GM18868 (cell line): ENCODE data around the gene TDRD12.

ENCODE experiments used
- ATAC-seq: cut with Tn5 transposase; IDR thresholded peaks from one replicate; pipeline ENCODE4 v1.9.1; 2021; ENCODE audit warnings: mild to moderate bottlenecking, moderate library complexity; ENCODE audit not compliant: unreplicated experiment

TDRD12 gene

GRCh38 chr19:32719611-32720059 is at the start of gene TDRD12:
TSS of gene TDRD12 (plus strand) at chr19:32719767. CDS start at chr19:32720073, 306 bp downstream.
- no peak for ATAC-seq

- no peak for ATAC-seq
Observed at GRCh38 chr19:32671883-32672593, 47.5 kb upstream of the TDRD12 start.

- no peak for ATAC-seq
Observed at GRCh38 chr19:32672841-32673240, 46.7 kb upstream of the TDRD12 start.

GRCh38 chr19:32673573-32673972 is 46.0 kb upstream of the TDRD12 start:
- ATAC-seq = no peak

GRCh38 chr19:32674153-32674930 is 45.2 kb upstream of the TDRD12 start:
- no peak for ATAC-seq

GRCh38 chr19:32674931-32675719 is 44.4 kb upstream of the TDRD12 start, which contains the start of gene ANKRD27:
TSS of gene ANKRD27 (minus strand) at chr19:32675180. CDS start at chr19:32659015, 16,165 bp downstream.
- ATAC-seq = peak; percentile 97

- peak; percentile 30 for ATAC-seq
Observed at GRCh38 chr19:32675720-32676185, 43.8 kb upstream of the TDRD12 start, which contains the start of gene RGS9BP. TSS of gene RGS9BP (plus strand) at chr19:32675848. CDS start at chr19:32676264, 416 bp downstream.

- ATAC-seq = no peak
Observed at GRCh38 chr19:32676186-32676894, 43.2 kb upstream of the TDRD12 start.

GRCh38 chr19:32676895-32677359 is 42.6 kb upstream of the TDRD12 start:
- no peak for ATAC-seq

GRCh38 chr19:32677657-32678056 is 41.9 kb upstream of the TDRD12 start:
- no peak for ATAC-seq

- ATAC-seq = no peak
Observed at GRCh38 chr19:32680986-32681385, 38.6 kb upstream of the TDRD12 start.

GRCh38 chr19:32682317-32682716 is 37.2 kb upstream of the TDRD12 start:
- no peak for ATAC-seq

- ATAC-seq = no peak
Observed at GRCh38 chr19:32686847-32687475, 32.6 kb upstream of the TDRD12 start.

GRCh38 chr19:32687681-32688080 is 31.9 kb upstream of the TDRD12 start:
- ATAC-seq = no peak

- ATAC-seq = no peak
Observed at GRCh38 chr19:32688311-32688710, 31.3 kb upstream of the TDRD12 start.

GRCh38 chr19:32691291-32691951 is 28.1 kb upstream of the TDRD12 start, which contains the start of gene NUDT19:
TSS of gene NUDT19 (plus strand) at chr19:32691821. CDS start at chr19:32691961, 140 bp downstream.
- ATAC-seq = peak; percentile 89

GRCh38 chr19:32691952-32692726 is 27.4 kb upstream of the TDRD12 start:
- peak; percentile 66 for ATAC-seq

- ATAC-seq = peak; percentile 2
Observed at GRCh38 chr19:32692727-32693061, 26.9 kb upstream of the TDRD12 start.
